ENCODE data around the gene CACHD1. TPM values are rescaled to one million over a fixed set of nuclear protein-coding genes. Genes with fewer than 3 reads are reported as not detected.

CACHD1 gene
- total RNA-seq, 3 donors from 2014 or later (not counting 1 experiment from before 2014, with no cell fraction given), result not detected

GRCh38 chr1:64663668-64664067, 193.7 kb downstream of the CACHD1 start:
- no peak overlapping the region for H3K27ac Mint-ChIP-seq
- peak in 1 of 2 donors; percentile 10 for DNase-seq
- H3K36me3 ChIP-seq (ENCODE audit: control insufficient read depth, insufficient read depth, low read length), result no peaks in the 10 kb centered on the region
- H3K27me3 ChIP-seq (ENCODE audit: control insufficient read depth, insufficient read depth, low read length), result peaks cover 2% of the 10 kb centered on the region
- no peaks in the 10 kb centered on the region for H3K9me3 ChIP-seq (ENCODE audit: control insufficient read depth, insufficient read depth, low read length)
- 91% methylated on average over 7 of the region's 7 CpGs for WGBS (ENCODE audit: insufficient coverage)
- no peak overlapping the region for H3K27ac ChIP-seq (ENCODE audit: low read length)
- no peaks in the 10 kb centered on the region for H3K36me3 Mint-ChIP-seq
- H3K4me3 ChIP-seq (ENCODE audit: low read length), result no peak overlapping the region
- no peaks in the 10 kb centered on the region for H3K4me1 Mint-ChIP-seq
- TF ChIP-seq, protein P1, sequence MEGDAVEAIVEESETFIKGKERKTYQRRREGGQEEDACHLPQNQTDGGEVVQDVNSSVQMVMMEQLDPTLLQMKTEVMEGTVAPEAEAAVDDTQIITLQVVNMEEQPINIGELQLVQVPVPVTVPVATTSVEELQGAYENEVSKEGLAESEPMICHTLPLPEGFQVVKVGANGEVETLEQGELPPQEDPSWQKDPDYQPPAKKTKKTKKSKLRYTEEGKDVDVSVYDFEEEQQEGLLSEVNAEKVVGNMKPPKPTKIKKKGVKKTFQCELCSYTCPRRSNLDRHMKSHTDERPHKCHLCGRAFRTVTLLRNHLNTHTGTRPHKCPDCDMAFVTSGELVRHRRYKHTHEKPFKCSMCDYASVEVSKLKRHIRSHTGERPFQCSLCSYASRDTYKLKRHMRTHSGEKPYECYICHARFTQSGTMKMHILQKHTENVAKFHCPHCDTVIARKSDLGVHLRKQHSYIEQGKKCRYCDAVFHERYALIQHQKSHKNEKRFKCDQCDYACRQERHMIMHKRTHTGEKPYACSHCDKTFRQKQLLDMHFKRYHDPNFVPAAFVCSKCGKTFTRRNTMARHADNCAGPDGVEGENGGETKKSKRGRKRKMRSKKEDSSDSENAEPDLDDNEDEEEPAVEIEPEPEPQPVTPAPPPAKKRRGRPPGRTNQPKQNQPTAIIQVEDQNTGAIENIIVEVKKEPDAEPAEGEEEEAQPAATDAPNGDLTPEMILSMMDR (IDR thresholded peaks at IDR 0.05), result no peak
- H3K27me3 Mint-ChIP-seq (ENCODE audit: low read depth in 2 of 2), result peaks cover 4 to 5% of the 10 kb centered on the region in 2 donors
- no peaks in the 10 kb centered on the region for H3K4me1 ChIP-seq (ENCODE audit: control insufficient read depth, insufficient read depth, low read length)
- intact Hi-C loops (cut with micrococcal nuclease), result no loop called here
- ATAC-seq, result peak in 1 of 3 donors; percentile 35
- H3K9me3 Mint-ChIP-seq, result no peaks in the 10 kb centered on the region
- no peak overlapping the region for H3K4me3 Mint-ChIP-seq

DNA sequence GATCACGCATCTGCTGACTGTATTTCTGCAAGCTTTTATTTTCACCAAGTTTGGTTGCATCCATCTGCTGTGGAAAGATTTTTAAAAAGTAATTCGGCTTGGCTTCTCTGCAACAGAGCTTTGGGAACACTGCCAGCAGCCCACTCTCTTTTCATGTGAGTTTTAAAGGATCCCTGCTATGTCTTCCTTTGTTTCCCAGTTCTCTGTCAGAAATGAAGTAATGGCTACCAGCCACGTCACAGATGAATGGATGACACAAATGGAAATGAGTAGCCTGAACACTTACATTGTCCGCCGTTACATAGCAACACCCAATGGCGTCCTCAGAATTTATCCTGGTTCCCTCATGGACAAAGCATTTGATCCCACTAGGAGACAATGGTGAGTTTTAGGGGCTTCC, 194.4 kb downstream of the CACHD1 start:
- intact Hi-C loops (cut with micrococcal nuclease), result no loop called here
- DNase-seq (no peak), ATAC-seq (no peak)
- no peaks in the 10 kb centered on the region for H3K36me3 Mint-ChIP-seq
- no peaks in the 10 kb centered on the region for H3K4me1 Mint-ChIP-seq
- H3K27me3 ChIP-seq (ENCODE audit: control insufficient read depth, insufficient read depth, low read length), result no peaks in the 10 kb centered on the region
- H3K27ac Mint-ChIP-seq, result no peak overlapping the region
- peaks cover 2 to 4% of the 10 kb centered on the region in 2 donors for H3K27me3 Mint-ChIP-seq (ENCODE audit: low read depth in 2 of 2)
- no peak overlapping the region for H3K4me3 ChIP-seq (ENCODE audit: low read length)
- no peaks in the 10 kb centered on the region for H3K9me3 Mint-ChIP-seq
- TF ChIP-seq, protein P1 (IDR thresholded peaks at IDR 0.05), result no peak
- H3K9me3 ChIP-seq (ENCODE audit: control insufficient read depth, insufficient read depth, low read length), result no peaks in the 10 kb centered on the region
- no peak overlapping the region for H3K27ac ChIP-seq (ENCODE audit: low read length)
- H3K36me3 ChIP-seq (ENCODE audit: control insufficient read depth, insufficient read depth, low read length), result no peaks in the 10 kb centered on the region
- no peaks in the 10 kb centered on the region for H3K4me1 ChIP-seq (ENCODE audit: control insufficient read depth, insufficient read depth, low read length)
- H3K4me3 Mint-ChIP-seq, result no peak overlapping the region
- WGBS (ENCODE audit: insufficient coverage), result 89% methylated on average over 6 of the region's 6 CpGs

DNA sequence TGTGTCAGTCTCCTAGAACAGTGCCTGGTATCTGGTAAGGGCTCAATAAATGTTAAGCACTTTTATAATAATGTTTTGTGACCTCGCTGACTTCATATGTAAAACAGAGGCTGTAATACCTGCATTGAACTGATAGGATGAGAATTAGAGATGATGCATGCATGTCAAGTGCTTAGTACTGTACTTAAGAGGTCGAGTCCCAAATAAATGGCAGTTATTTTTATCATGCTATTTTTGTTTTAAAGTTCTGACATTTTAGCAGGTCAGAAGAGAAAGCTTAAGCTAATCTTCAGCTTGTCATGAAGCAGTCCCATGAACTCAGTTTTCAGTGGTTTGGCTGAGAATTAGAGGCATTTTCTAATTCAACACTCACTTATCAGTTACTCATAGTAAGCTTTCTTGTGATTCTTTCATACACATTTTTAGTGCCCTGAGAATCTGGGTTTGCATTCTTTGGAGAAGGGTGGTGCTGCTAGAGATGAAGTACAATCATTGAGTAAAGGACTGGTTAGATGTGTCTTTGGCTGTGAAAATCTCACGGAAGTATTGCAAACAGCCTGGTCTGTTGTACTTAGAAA, 199.3 kb downstream of the CACHD1 start:
- Mint-ChIP-seq H3K27me3 (ENCODE audit: low read depth in 2 of 2) (peaks cover 0 to 9% of the 10 kb centered on the region in 2 donors), H3K4me1 (no peaks in the 10 kb centered on the region), H3K36me3 (no peaks in the 10 kb centered on the region), H3K27ac (no peak overlapping the region), H3K4me3 (no peak overlapping the region), H3K9me3 (no peaks in the 10 kb centered on the region)
- WGBS (ENCODE audit: insufficient coverage), result 82% methylated on average over 3 of the region's 3 CpGs
- Histone ChIP-seq H3K4me1 (ENCODE audit: control insufficient read depth, insufficient read depth, low read length) (no peaks in the 10 kb centered on the region), H3K36me3 (ENCODE audit: control insufficient read depth, insufficient read depth, low read length) (no peaks in the 10 kb centered on the region), H3K27me3 (ENCODE audit: control insufficient read depth, insufficient read depth, low read length) (no peaks in the 10 kb centered on the region), H3K9me3 (ENCODE audit: control insufficient read depth, insufficient read depth, low read length) (no peaks in the 10 kb centered on the region), H3K27ac (ENCODE audit: low read length) (no peak overlapping the region), H3K4me3 (ENCODE audit: low read length) (no peak overlapping the region)
- ATAC-seq, result no peak
- DNase-seq, result no peak
- TF ChIP-seq, protein P1 (IDR thresholded peaks at IDR 0.05), result no peak
- intact Hi-C loops (cut with micrococcal nuclease), result no loop called here

Measured in natural killer cell (primary cell).